Thyroid gland (tissue), 4 donors: Measurements from ENCODE around the gene NOPCHAP1. TPM values are rescaled to one million over a fixed set of nuclear protein-coding genes. Genes with fewer than 3 reads are reported as not detected.
A peak's percentile ranks its signal among the peaks of the same experiment; 100 is the strongest.

Source experiments
- DNase-seq, 2 donors: peaks; one replicate each; pipeline ENCODE4 v3.0.0-alpha.2; 2019
- H3K27ac ChIP-seq, 3 donors: fragments of 200-600 bp; sonication (generic); 1 replicate in 2 of 3; 2 replicates in 1 of 3; pipeline ENCODE4 v1.5.1; 2016 to 2019; ENCODE audit warnings: mild to moderate bottlenecking in 1 of 3, moderate library complexity in 1 of 3
- H3K27me3 ChIP-seq: fragments of 200-600 bp; sonication (generic); one replicate; pipeline ENCODE4 v1.5.1; 2019
- H3K36me3 ChIP-seq, 2 donors: fragments of 200-600 bp; sonication (generic); one replicate each; pipeline ENCODE4 v1.5.1; 2016 to 2019
- H3K4me1 ChIP-seq, 2 donors: fragments of 200-600 bp; sonication (generic); one replicate each; pipeline ENCODE4 v1.5.1; 2017 to 2019
- H3K4me3 ChIP-seq, 3 donors: fragments of 200-600 bp; sonication (generic); replicated peaks in 1 of 3; 1 replicate in 2 of 3; 2 replicates in 1 of 3; pipeline ENCODE4 v1.5.1; 2016; ENCODE audit warnings: mild to moderate bottlenecking in 1 of 3
- H3K9me3 ChIP-seq: fragments of 200-600 bp; sonication (generic); one replicate; pipeline ENCODE4 v1.5.1; 2017
- POLR2A ChIP-seq, 2 donors: fragments of 450-650 bp; IDR thresholded peaks; one replicate each; pipeline ENCODE4 v1.6.1; 2017; ENCODE audit warnings: antibody characterized with exemption in 2 of 2, mild to moderate bottlenecking in 2 of 2, moderate library complexity in 1 of 2
- WGBS, 2 donors: methylation state at CpG; one replicate each; pipeline ENCODE4 v1.1.5; 2017; 5-methylcytosine and 5-hydroxymethylcytosine counted together
- intact Hi-C: fragments of 100-400 bp; cut with DNase I; formaldehyde crosslinking; loops from one replicate; pipeline ENCODE4 v1.15.1; 2023
- total RNA-seq, 4 donors: library from RNA; depleted of rRNA; stranded (reverse); fragments of >200 nt; gene quantifications; one replicate each; pipeline ENCODE4 v1.2.3, GENCODE V29; 2016
- TF ChIP-seq, protein P1 (sequence below), 6 experiments: fragments of 200-600 bp in 3 of 6; fragments of 450-650 bp in 3 of 6; sonication (generic) in 3 of 6; IDR thresholded peaks; one replicate each; pipeline ENCODE4 v1.5.1; 2016 to 2019; ENCODE audit warnings: antibody characterized with exemption in 6 of 6, mild to moderate bottlenecking in 2 of 6, inconsistent platforms in 1 of 6, moderate library complexity in 1 of 6

The NOPCHAP1 gene
- total RNA-seq, 4 donors from 2014 or later: 6.2 to 13.9 (median 10.6) TPM

DNA sequence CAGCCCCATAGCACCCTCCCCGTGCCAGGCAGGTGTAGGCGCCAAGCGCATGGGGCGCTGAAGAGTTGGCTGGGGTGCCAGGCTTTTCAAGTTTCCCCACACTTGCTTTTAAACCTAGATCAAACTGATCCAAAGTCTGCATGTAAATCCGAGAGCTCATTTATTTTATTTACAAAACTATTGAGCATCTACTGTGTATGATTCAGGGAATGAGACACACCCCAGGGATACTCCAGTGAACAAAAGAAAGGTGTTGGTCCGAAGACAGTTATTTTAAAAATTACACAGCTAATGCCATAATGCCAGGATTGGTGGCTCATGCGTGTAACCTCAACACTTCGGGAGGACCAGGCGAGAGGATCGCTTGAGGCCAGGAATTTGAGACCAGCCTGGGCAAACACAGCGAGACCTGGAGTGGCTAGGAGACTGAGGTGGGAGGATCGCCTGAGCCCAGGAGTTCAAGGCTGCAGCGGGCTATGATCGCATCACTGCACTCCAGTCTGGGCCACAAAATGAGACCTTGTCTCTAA lies 27.2 kb upstream of the NOPCHAP1 start:
- DNase-seq: peak; percentile 39 to 47
- intact Hi-C loops: no loop called here
- Histone ChIP-seq H3K9me3 (no peaks in the 10 kb centered on the region), H3K36me3 (no peaks in the 10 kb centered on the region), H3K27me3 (no peaks in the 10 kb centered on the region), H3K4me1 (peaks cover 24 to 29% of the 10 kb centered on the region in 2 donors), H3K4me3 (peak overlapping the region in 1 of 3 donors; percentile 66), H3K27ac (peak overlapping the region; percentile 69 to 87 (median 80))
- 34 to 41% methylated on average over 13 to 14 of the region's 14 CpGs for WGBS, 2 donors
- no peak for TF ChIP-seq POLR2A (IDR thresholded peaks at IDR 0.05)
- TF ChIP-seq, protein P1, sequence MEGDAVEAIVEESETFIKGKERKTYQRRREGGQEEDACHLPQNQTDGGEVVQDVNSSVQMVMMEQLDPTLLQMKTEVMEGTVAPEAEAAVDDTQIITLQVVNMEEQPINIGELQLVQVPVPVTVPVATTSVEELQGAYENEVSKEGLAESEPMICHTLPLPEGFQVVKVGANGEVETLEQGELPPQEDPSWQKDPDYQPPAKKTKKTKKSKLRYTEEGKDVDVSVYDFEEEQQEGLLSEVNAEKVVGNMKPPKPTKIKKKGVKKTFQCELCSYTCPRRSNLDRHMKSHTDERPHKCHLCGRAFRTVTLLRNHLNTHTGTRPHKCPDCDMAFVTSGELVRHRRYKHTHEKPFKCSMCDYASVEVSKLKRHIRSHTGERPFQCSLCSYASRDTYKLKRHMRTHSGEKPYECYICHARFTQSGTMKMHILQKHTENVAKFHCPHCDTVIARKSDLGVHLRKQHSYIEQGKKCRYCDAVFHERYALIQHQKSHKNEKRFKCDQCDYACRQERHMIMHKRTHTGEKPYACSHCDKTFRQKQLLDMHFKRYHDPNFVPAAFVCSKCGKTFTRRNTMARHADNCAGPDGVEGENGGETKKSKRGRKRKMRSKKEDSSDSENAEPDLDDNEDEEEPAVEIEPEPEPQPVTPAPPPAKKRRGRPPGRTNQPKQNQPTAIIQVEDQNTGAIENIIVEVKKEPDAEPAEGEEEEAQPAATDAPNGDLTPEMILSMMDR (IDR thresholded peaks at IDR 0.05): peak in 2 of 6 experiments; percentile 3 to 14

DNA sequence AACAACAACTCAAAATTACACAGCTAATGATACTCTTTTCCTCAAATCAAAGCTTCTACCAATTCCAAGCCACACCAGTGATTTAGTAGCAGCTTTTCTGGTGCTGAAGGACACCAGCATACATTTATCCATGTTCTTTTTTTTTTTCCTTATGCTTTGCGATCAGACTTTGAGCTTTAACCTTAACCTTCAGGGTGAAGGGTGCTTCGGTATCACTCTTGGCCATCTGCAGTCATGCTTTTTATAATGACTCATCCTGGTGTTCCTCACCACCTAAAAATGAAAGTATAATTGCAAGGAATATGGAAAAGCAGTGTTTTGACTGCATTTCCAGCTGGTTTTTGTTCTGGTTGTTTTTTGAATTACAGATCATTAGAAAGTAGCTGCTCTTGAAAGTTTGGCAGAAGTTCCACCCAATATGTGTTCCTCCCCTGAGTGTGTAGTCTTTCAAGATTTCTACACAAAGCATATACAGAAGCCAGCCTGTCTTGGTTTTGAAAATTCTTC lies 26.7 kb upstream of the NOPCHAP1 start:
- no peaks in the 10 kb centered on the region for H3K27me3 ChIP-seq
- TF ChIP-seq POLR2A (IDR thresholded peaks at IDR 0.05): no peak
- TF ChIP-seq, protein P1 (IDR thresholded peaks at IDR 0.05): no peak
- intact Hi-C loops: no loop called here
- peak overlapping the region in 2 of 3 donors; percentile 69 to 87 for H3K27ac ChIP-seq
- no peaks in the 10 kb centered on the region for H3K36me3 ChIP-seq
- peaks cover 24 to 29% of the 10 kb centered on the region in 2 donors for H3K4me1 ChIP-seq
- DNase-seq: no peak
- H3K4me3 ChIP-seq: no peak overlapping the region
- WGBS, 2 donors: 49 to 62% methylated on average over 2 of the region's 2 CpGs
- H3K9me3 ChIP-seq: no peaks in the 10 kb centered on the region

DNA sequence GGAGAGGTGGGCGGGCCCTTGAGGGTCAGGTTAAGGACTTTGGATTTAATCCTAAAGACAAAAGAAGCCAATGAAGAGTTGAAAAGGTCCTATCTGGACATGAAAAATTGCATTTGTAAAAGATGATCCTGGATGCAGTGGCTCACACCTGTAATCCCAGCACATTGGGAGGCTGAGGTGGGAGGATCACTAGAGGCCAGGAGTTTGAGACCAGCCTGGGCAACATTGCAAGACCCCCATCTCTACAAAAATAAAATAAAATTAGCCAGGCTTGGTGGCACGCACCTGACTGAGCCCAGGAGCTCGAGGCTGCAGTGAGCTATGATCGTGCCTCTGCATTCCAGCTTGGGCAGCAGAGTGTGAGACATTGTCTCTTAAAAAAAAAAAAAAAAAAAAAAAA lies 25.7 kb upstream of the NOPCHAP1 start:
- WGBS, 2 donors: 95% methylated on average over 4 of the region's 4 CpGs
- Histone ChIP-seq H3K27me3 (no peaks in the 10 kb centered on the region), H3K4me1 (peaks cover 20 to 24% of the 10 kb centered on the region in 2 donors), H3K4me3 (no peak overlapping the region), H3K9me3 (no peaks in the 10 kb centered on the region), H3K36me3 (no peaks in the 10 kb centered on the region), H3K27ac (no peak overlapping the region)
- intact Hi-C loops: no loop called here
- no peak for DNase-seq
- TF ChIP-seq, protein P1 (IDR thresholded peaks at IDR 0.05): no peak
- TF ChIP-seq POLR2A (IDR thresholded peaks at IDR 0.05): no peak

DNA sequence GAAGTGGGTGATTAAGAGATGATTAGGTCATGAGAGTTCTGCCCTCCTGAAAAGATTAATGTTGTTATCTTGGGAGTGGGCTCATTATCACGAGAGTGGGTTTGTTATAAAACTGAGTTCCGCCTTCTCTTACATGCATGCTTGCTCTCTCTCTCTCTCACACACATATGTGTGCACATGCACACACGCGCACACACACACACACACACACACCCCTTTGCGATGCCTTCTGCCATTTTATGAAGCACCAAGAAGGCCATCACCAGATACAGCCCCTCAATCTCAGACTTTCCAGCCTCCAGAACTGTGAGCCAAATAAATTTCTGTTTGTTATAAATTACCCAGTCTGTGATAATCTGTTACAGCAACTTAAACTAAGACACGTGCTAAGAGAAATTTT lies 22.4 kb upstream of the NOPCHAP1 start:
- H3K4me3 ChIP-seq: no peak overlapping the region

More for the DNA sequence above, 22.4 kb upstream of the NOPCHAP1 start:
- peaks cover 13 to 16% of the 10 kb centered on the region in 2 donors for H3K4me1 ChIP-seq
- 74 to 85% methylated on average over 6 of the region's 6 CpGs for WGBS, 2 donors
- no peaks in the 10 kb centered on the region for H3K9me3 ChIP-seq
- H3K27me3 ChIP-seq: no peaks in the 10 kb centered on the region
- TF ChIP-seq POLR2A (IDR thresholded peaks at IDR 0.05): no peak
- TF ChIP-seq, protein P1 (IDR thresholded peaks at IDR 0.05): no peak
- no peak overlapping the region for H3K27ac ChIP-seq
- intact Hi-C loops: no loop called here
- H3K36me3 ChIP-seq: no peaks in the 10 kb centered on the region
- no peak for DNase-seq
